CD14-positive monocyte (primary cell): ENCODE results near the gene SYDE1. TPM values are rescaled to one million over a fixed set of nuclear protein-coding genes. Genes with fewer than 3 reads are reported as not detected.

Source experiments
- DNase-seq, 3 donors: peaks; one replicate each; pipeline ENCODE4 v3.0.0-alpha.2; 2011 to 2022
- H2AFZ ChIP-seq: 2 replicates; pipeline ENCODE4 v1.6.0; 2012; ENCODE audit warnings: mild to moderate bottlenecking, low read depth, low read length, inconsistent platforms; ENCODE audit not compliant: insufficient read depth, poor library complexity, severe bottlenecking
- H3K27ac ChIP-seq, 2 donors: 1 replicate in 1 of 2; 2 replicates in 1 of 2; pipeline ENCODE4 v1.5.1; 2012 to 2013; ENCODE audit warnings: low read length in 2 of 2, control low read depth in 1 of 2, inconsistent platforms in 1 of 2, low read depth in 1 of 2, mild to moderate bottlenecking in 1 of 2
- H3K27me3 ChIP-seq, 2 donors: one replicate each; pipeline versions ENCODE4 v1.6.0 to v1.6.1; 2011 to 2013; ENCODE audit warnings: low read length in 2 of 2; ENCODE audit not compliant: control insufficient read depth in 2 of 2, insufficient read depth in 2 of 2
- H3K36me3 ChIP-seq, 2 donors: replicated peaks in 1 of 2; 1 replicate in 1 of 2; 2 replicates in 1 of 2; pipeline versions ENCODE4 v1.5.1 to v1.6.1; 2012 to 2013; ENCODE audit warnings: low read length in 2 of 2, control low read depth in 1 of 2, inconsistent platforms in 1 of 2, mild to moderate bottlenecking in 1 of 2; ENCODE audit not compliant: insufficient read depth in 2 of 2, control insufficient read depth in 1 of 2
- H3K4me1 ChIP-seq, 2 donors: 1 replicate in 1 of 2; 2 replicates in 1 of 2; pipeline versions ENCODE4 v1.5.1 to v1.6.1; 2012 to 2013; ENCODE audit warnings: low read length in 2 of 2, control low read depth in 1 of 2, inconsistent platforms in 1 of 2, mild to moderate bottlenecking in 1 of 2, moderate library complexity in 1 of 2; ENCODE audit not compliant: insufficient read depth in 2 of 2, control insufficient read depth in 1 of 2
- H3K4me2 ChIP-seq: replicated peaks from 2 replicates; pipeline ENCODE3; 2012; ENCODE audit warnings: low read length, moderate library complexity, mild to moderate bottlenecking; ENCODE audit not compliant: poor library complexity, severe bottlenecking; ENCODE audit errors: extremely low read depth
- H3K4me3 ChIP-seq, 3 experiments: fragments of 200-600 bp in 1 of 3; sonication (generic) in 1 of 3; replicated peaks in 1 of 3; 1 replicate in 2 of 3; 2 replicates in 1 of 3; pipeline ENCODE4 v1.5.1; 2011 to 2013; ENCODE audit warnings: low read length in 3 of 3, mild to moderate bottlenecking in 3 of 3, control low read depth in 2 of 3, low read depth in 2 of 3, inconsistent platforms in 1 of 3, moderate library complexity in 1 of 3
- H3K79me2 ChIP-seq: 2 replicates; pipeline ENCODE4 v1.6.0; 2012; ENCODE audit warnings: mild to moderate bottlenecking, control low read depth, inconsistent platforms, low read length, moderate library complexity; ENCODE audit not compliant: insufficient read depth
- H3K9ac ChIP-seq: 2 replicates; pipeline ENCODE4 v1.6.0; 2017; ENCODE audit warnings: low read length, mild to moderate bottlenecking; ENCODE audit not compliant: insufficient read depth, poor library complexity, severe bottlenecking
- H3K9me3 ChIP-seq, 2 donors: replicated peaks in 1 of 2; 1 replicate in 1 of 2; 2 replicates in 1 of 2; pipeline versions ENCODE4 v1.5.1 to v1.6.1; 2012 to 2013; ENCODE audit warnings: low read length in 2 of 2, control low read depth in 1 of 2; ENCODE audit not compliant: control insufficient read depth in 1 of 2, insufficient read depth in 1 of 2
- H4K20me1 ChIP-seq: 2 replicates; pipeline ENCODE4 v1.6.0; 2012; ENCODE audit warnings: mild to moderate bottlenecking, low read length, control low read depth, moderate library complexity; ENCODE audit not compliant: insufficient read depth
- H3K27ac Mint-ChIP-seq, 7 donors: one replicate each; pipeline ENCODE4 v1.8.0; 2020; ENCODE audit warnings: mild to moderate bottlenecking in 7 of 7, mixed read lengths in 7 of 7, moderate library complexity in 6 of 7, inconsistent platforms in 2 of 7
- H3K27me3 Mint-ChIP-seq, 3 donors: one replicate each; pipeline ENCODE4 v1.8.0; 2021 to 2022; ENCODE audit warnings: low read depth in 3 of 3, mild to moderate bottlenecking in 3 of 3, mixed read lengths in 3 of 3, moderate library complexity in 3 of 3, inconsistent platforms in 1 of 3
- H3K36me3 Mint-ChIP-seq, 2 donors: one replicate each; pipeline ENCODE4 v1.8.0; 2020; ENCODE audit warnings: mixed read lengths in 2 of 2, inconsistent platforms in 1 of 2, mild to moderate bottlenecking in 1 of 2
- H3K4me1 Mint-ChIP-seq: one replicate; pipeline ENCODE4 v1.8.0; 2020; ENCODE audit warnings: mild to moderate bottlenecking, mixed read lengths
- H3K4me3 Mint-ChIP-seq, 2 donors: one replicate each; pipeline ENCODE4 v1.8.0; 2020; ENCODE audit warnings: mild to moderate bottlenecking in 2 of 2, mixed read lengths in 2 of 2, moderate library complexity in 1 of 2
- H3K9me3 Mint-ChIP-seq, 7 donors: one replicate each; pipeline ENCODE4 v1.8.0; 2020 to 2022; ENCODE audit warnings: mixed read lengths in 7 of 7, mild to moderate bottlenecking in 6 of 7, moderate library complexity in 6 of 7, inconsistent platforms in 2 of 7
- CTCF ChIP-seq: fragments of 200-600 bp; IDR thresholded peaks from one replicate; pipeline ENCODE4 v1.8.0; 2022; ENCODE audit warnings: antibody characterized with exemption, mild to moderate bottlenecking
- WGBS: methylation state at CpG from one replicate; pipeline ENCODE4 v1.1.5; 2013; ENCODE audit warnings: missing lambda C conversion rate; ENCODE audit not compliant: insufficient coverage; 5-methylcytosine and 5-hydroxymethylcytosine counted together
- intact Hi-C, 2 donors: fragments of 100-400 bp; cut with micrococcal nuclease; formaldehyde crosslinking; loops; one replicate each; pipeline versions ENCODE4 v1.15.0 to v1.15.1; 2023
- polyA plus RNA-seq, 3 donors: library from polyadenylated mRNA; depleted of rRNA in 1 of 3; unstranded in 2 of 3; stranded (reverse) in 1 of 3; fragments of 300-500 nt in 2 of 3; fragments of >200 nt in 1 of 3; fragmentation: Illumina TruSeq in 2 of 3; gene quantifications; 1 replicate in 2 of 3; 2 replicates in 1 of 3; pipeline ENCODE4 v1.2.3, GENCODE V29; 2012 to 2021

The SYDE1 gene
- polyA plus RNA-seq, 3 donors = not detected

- no peak overlapping the region for H3K4me3 Mint-ChIP-seq
- H3K36me3 Mint-ChIP-seq = no peaks in the 10 kb centered on the region
- H3K27ac Mint-ChIP-seq = no peak overlapping the region
- intact Hi-C loops = no loop called here
- H3K9ac ChIP-seq = no peak overlapping the region
- no peak overlapping the region for H2AFZ ChIP-seq
- H3K9me3 ChIP-seq = peaks cover 3 to 4% of the 10 kb centered on the region in 2 donors
- no peak overlapping the region for H3K4me3 ChIP-seq
- no peaks in the 10 kb centered on the region for H3K79me2 ChIP-seq
- H3K4me2 ChIP-seq = no peak overlapping the region
- WGBS = 100% methylated on average over 1 of the region's 3 CpGs
- H3K4me1 ChIP-seq = peaks cover 13 to 15% of the 10 kb centered on the region in 2 donors
- H3K27ac ChIP-seq = no peak overlapping the region
- peak; percentile 78 for TF ChIP-seq CTCF
- DNase-seq = peak; percentile 18 to 52 (median 43)
- no peaks in the 10 kb centered on the region for H4K20me1 ChIP-seq
- peaks cover 4 to 22% (median 11%) of the 10 kb centered on the region in 7 donors for H3K9me3 Mint-ChIP-seq
- no peaks in the 10 kb centered on the region for H3K27me3 ChIP-seq
- H3K4me1 Mint-ChIP-seq = peaks cover 18% of the 10 kb centered on the region
- no peaks in the 10 kb centered on the region for H3K36me3 ChIP-seq
- H3K27me3 Mint-ChIP-seq = peaks cover 4 to 9% (median 5%) of the 10 kb centered on the region in 3 donors
Observed at GRCh38 chr19:15154002-15154612, 46.9 kb downstream of the SYDE1 start.

GRCh38 chr19:15155296-15155695, 48.1 kb downstream of the SYDE1 start:
- DNase-seq = no peak
- H3K4me1 ChIP-seq = peaks cover 3 to 4% of the 10 kb centered on the region in 2 donors
- WGBS = 96% methylated on average over 5 of the region's 5 CpGs
- peaks cover 12% of the 10 kb centered on the region in 2 donors for H3K9me3 ChIP-seq
- Mint-ChIP-seq H3K27me3 (peaks cover 3 to 9% (median 3%) of the 10 kb centered on the region in 3 donors), H3K36me3 (no peaks in the 10 kb centered on the region), H3K9me3 (peaks cover 10 to 28% (median 18%) of the 10 kb centered on the region in 7 donors), H3K4me3 (no peak overlapping the region), H3K27ac (peak overlapping the region in 1 of 7 donors; percentile 36), H3K4me1 (peaks cover 6% of the 10 kb centered on the region)
- no peaks in the 10 kb centered on the region for H3K36me3 ChIP-seq
- H4K20me1 ChIP-seq = no peaks in the 10 kb centered on the region
- H3K27me3 ChIP-seq = no peaks in the 10 kb centered on the region
- intact Hi-C loops = no loop called here
- no peak overlapping the region for H2AFZ ChIP-seq
- H3K79me2 ChIP-seq = no peaks in the 10 kb centered on the region
- no peak overlapping the region for H3K9ac ChIP-seq
- H3K4me2 ChIP-seq = no peak overlapping the region
- no peak for TF ChIP-seq CTCF
- H3K27ac ChIP-seq = no peak overlapping the region
- no peak overlapping the region for H3K4me3 ChIP-seq
